ENCODE data around the gene NACC2.

NACC2 gene

GRCh38 chr9:136136127-136136925 is 41.2 kb upstream of the NACC2 start:
- H3K36me3 Mint-ChIP-seq (ENCODE audit: low read depth), result no peaks in the 10 kb centered on the region
- peaks cover 16% of the 10 kb centered on the region for H3K4me1 Mint-ChIP-seq
- H3K27ac Mint-ChIP-seq, result no peak overlapping the region
- H3K4me3 Mint-ChIP-seq, result no peak overlapping the region
- no peak for DNase-seq
- TF ChIP-seq, protein P1, sequence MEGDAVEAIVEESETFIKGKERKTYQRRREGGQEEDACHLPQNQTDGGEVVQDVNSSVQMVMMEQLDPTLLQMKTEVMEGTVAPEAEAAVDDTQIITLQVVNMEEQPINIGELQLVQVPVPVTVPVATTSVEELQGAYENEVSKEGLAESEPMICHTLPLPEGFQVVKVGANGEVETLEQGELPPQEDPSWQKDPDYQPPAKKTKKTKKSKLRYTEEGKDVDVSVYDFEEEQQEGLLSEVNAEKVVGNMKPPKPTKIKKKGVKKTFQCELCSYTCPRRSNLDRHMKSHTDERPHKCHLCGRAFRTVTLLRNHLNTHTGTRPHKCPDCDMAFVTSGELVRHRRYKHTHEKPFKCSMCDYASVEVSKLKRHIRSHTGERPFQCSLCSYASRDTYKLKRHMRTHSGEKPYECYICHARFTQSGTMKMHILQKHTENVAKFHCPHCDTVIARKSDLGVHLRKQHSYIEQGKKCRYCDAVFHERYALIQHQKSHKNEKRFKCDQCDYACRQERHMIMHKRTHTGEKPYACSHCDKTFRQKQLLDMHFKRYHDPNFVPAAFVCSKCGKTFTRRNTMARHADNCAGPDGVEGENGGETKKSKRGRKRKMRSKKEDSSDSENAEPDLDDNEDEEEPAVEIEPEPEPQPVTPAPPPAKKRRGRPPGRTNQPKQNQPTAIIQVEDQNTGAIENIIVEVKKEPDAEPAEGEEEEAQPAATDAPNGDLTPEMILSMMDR (IDR thresholded peaks at IDR 0.05), result no peak
- H3K9me3 Mint-ChIP-seq, result no peaks in the 10 kb centered on the region
- H3K27me3 Mint-ChIP-seq (ENCODE audit: low read depth, poor library complexity), result peaks cover 60% of the 10 kb centered on the region

GRCh38 chr9:136135326-136136126 is 40.4 kb upstream of the NACC2 start:
- Mint-ChIP-seq H3K9me3 (no peaks in the 10 kb centered on the region), H3K27ac (no peak overlapping the region), H3K4me3 (no peak overlapping the region), H3K36me3 (ENCODE audit: low read depth) (no peaks in the 10 kb centered on the region), H3K27me3 (ENCODE audit: low read depth, poor library complexity) (peaks cover 68% of the 10 kb centered on the region), H3K4me1 (peaks cover 9% of the 10 kb centered on the region)
- no peak for DNase-seq
- TF ChIP-seq, protein P1 (IDR thresholded peaks at IDR 0.05), result no peak

DNA sequence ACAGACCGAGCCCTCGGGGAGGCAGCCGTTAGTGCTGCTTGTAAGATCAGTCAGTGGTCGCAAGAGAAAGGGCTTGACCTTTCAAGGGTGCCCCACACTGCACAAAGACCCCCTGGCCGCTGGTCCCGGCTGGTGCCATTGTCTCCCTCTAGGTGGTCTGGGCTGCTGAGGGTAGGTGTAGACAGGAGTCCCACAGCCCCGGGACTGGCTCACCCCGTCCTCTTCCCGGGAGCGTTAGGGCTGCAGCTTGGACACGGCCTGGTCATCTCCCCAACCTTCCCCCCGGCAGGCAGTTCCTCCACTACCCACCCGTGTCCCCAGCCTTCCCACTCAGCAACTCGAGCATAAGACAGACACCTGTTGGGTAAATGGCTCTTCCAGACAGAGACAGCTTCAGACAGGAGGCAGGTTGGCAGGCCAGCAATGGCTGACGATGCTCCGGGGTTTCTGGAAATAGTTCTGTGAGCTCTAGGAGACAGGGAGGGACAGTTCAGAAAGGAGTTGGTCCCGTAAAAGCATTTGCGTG is 38.9 kb upstream of the NACC2 start:
- Mint-ChIP-seq H3K27ac (no peak overlapping the region), H3K36me3 (ENCODE audit: low read depth) (no peaks in the 10 kb centered on the region), H3K27me3 (ENCODE audit: low read depth, poor library complexity) (peaks cover 83% of the 10 kb centered on the region), H3K4me3 (peak overlapping the region; percentile 71), H3K4me1 (peaks cover 9% of the 10 kb centered on the region), H3K9me3 (no peaks in the 10 kb centered on the region)
- TF ChIP-seq, protein P1 (IDR thresholded peaks at IDR 0.05), result no peak
- no peak for DNase-seq

GRCh38 chr9:136133191-136133958 is 38.3 kb upstream of the NACC2 start:
- Mint-ChIP-seq H3K9me3 (no peaks in the 10 kb centered on the region), H3K27me3 (ENCODE audit: low read depth, poor library complexity) (peaks cover 85% of the 10 kb centered on the region)
- peak; percentile 86 for DNase-seq

GRCh38 chr9:136132512-136133050 is 37.5 kb upstream of the NACC2 start:
- TF ChIP-seq, protein P1 (IDR thresholded peaks at IDR 0.05), result no peak
- H3K36me3 Mint-ChIP-seq (ENCODE audit: low read depth), result no peaks in the 10 kb centered on the region
- no peak for DNase-seq
- no peak overlapping the region for H3K4me3 Mint-ChIP-seq
- H3K9me3 Mint-ChIP-seq, result no peaks in the 10 kb centered on the region
- H3K27ac Mint-ChIP-seq, result no peak overlapping the region
- peaks cover 5% of the 10 kb centered on the region for H3K4me1 Mint-ChIP-seq
- H3K27me3 Mint-ChIP-seq (ENCODE audit: low read depth, poor library complexity), result peaks cover 92% of the 10 kb centered on the region

More at GRCh38 chr9:136133191-136133958, 38.3 kb upstream of the NACC2 start:
- Mint-ChIP-seq H3K4me3 (peak overlapping the region; percentile 71), H3K4me1 (peaks cover 5% of the 10 kb centered on the region), H3K27ac (no peak overlapping the region), H3K36me3 (ENCODE audit: low read depth) (no peaks in the 10 kb centered on the region)
- TF ChIP-seq, protein P1 (IDR thresholded peaks at IDR 0.05), result peak; percentile 40

All from nephron progenitor cell (in vitro differentiated cells).